NCI-H526 treated with DMSO at 0.1 percent for 48 hours (cell line): ENCODE results near the gene XPNPEP1.

Source experiments
- DNase-seq: peaks from one replicate; lab custom pipeline; 2025; lab: John Stamatoyannopoulos, UW

XPNPEP1 gene

DNA sequence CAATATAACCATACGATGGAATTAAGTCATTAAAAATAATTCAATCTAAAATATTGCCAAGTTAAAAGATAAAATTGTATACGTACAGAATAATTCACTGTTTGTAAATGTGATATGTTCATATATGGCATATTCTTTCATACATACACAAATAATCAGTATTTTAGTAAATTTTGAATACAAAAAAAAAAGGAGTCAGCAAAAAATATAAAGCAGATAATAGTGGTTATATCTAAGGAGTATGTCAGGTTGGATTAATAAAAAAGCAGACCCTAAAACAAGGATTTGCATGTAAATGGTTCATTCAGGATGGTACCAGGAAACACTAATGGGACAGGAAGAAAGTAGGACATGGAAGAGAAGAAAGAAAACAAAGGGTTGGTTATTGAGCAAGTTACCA lies 59.5 kb downstream of the XPNPEP1 start:
- DNase-seq, result no peak

DNA sequence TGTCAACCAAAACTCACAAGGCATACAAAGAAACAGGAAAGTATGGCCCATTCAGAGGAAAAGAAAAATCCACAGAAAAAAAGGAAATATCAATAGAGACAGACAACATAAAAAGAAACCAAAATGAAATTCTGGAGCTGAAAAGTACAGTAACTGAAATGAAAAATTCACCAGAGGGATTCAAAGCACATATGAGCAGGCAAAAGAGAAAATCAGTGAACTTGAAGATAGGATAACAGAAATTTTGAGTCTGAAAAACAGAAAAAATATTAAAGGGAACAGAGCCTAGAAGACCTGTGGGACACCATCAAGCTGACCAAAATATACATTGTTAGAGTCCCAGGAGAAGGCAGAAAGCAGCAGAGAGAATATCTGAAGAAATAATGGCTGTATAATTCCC lies 60.6 kb downstream of the XPNPEP1 start:
- no peak for DNase-seq

DNA sequence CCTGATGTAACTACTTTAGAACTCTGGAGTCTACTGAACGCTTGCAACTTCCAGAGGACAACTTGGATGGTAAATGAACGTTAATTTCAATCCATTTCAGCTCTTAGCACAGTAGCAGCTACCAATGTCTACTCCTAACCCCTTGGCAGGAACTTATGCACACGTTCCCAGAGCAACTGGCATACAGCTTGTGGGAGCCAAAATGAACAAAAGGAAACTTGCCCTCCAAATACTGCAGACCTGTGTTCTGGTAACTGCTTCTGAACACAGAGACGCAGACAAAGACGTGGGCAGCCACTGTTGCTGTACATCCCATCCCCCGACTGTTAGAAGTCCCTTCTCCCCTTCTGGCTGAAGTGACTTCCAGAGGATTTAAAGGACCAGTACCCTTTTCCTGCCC lies 61.3 kb downstream of the XPNPEP1 start:
- DNase-seq, result no peak

DNA sequence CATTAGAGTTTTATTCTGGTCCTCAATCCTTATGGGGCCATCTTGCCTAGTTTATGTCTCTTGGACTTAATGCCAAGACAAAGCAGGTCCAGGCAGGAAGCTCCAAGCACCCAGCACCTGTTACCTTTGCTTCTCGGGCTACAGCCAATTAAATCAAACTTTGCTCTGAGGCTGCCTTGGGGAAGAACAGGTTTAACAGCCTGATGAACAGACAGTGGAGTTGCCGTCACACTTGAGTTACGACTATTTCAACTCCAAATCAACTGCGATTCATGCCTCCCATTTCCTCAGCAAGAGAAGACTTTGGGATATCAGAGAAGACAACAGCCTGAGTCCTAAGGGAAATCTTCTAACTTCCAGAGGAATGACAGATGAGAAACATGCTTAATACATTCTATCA lies 62.2 kb downstream of the XPNPEP1 start:
- DNase-seq, result no peak

DNA sequence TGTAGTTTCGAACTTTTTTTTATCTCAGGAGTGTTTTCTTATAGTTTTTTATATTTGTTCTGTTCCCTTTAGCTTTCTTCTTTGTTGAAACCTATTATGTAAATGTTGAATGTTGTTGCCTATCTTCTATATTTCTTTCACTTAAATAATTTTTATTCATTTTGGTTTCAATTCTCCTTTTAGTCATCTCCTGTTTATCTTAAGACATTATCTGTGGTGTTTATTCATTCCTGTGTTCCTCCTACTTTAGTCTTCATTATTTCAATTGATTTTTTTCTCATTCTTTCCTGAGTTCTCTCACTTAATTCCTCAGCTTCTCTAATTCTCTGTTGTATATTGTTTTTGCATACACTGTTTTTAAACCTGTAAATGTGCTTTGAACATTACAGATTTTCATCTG lies 64.1 kb downstream of the XPNPEP1 start:
- no peak for DNase-seq

DNA sequence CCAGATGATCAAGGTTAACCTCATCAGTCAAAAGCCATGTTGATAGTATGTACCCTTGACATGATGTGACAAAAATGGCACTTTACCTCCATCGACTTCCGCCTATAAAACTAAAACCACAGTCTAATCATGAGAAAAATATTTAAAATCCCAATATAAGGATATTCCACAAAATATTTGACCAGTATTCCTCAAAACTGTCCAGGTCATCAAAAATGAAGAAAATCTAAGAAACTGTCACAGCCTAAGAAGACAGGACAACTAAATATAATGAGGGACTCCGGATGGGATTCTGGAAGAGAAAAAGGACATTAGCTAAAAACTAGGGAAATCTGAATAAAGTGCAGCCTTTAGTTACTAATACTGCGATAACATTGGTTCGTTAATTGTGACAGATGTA lies 67.6 kb downstream of the XPNPEP1 start:
- DNase-seq, result no peak

DNA sequence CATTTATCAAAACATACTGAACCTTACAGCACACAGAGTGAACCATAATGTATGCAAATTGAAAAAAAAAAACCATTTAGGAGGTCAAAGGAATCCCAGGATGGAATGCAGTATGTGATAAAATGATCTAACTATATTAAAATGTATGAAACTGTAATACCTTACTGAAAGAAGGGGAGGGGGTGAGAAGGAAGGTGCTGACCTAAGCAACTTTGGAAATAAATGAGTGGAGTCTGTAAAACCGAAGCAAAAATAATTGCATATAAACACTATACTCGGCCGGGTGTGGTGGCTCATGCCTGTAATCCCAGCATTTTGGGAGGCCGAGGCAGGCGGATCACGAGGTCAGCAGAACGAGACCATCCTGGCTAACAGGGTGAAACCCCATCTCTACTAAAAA lies 69.4 kb downstream of the XPNPEP1 start:
- no peak for DNase-seq

DNA sequence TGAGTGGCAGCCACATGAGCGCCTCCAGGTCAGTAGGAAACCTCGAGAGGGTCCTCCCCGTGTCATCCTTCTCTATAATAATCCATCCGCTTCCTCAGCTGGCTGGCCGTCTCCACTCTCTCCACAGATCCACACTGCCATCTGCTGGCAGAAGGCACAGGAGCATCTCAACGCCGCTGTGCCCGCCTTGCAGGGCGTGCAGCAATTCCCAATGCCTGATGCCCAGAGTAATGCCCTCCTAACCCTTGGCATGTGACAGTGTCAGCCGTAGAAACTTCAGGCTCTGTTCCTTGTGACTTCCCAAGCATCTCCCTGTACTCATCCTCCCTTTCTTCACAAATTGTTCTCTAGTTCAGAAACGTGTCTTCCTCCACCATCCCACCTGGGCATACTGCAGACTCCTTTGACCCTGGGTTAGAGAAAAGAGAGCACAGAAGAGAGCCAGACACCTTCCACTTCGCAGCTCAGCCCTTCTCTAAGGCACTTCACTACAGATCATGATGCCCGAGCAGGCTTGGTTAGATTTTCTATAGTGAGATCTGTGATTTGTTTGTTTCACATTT lies 70.8 kb downstream of the XPNPEP1 start:
- DNase-seq, result peak; percentile 18

DNA sequence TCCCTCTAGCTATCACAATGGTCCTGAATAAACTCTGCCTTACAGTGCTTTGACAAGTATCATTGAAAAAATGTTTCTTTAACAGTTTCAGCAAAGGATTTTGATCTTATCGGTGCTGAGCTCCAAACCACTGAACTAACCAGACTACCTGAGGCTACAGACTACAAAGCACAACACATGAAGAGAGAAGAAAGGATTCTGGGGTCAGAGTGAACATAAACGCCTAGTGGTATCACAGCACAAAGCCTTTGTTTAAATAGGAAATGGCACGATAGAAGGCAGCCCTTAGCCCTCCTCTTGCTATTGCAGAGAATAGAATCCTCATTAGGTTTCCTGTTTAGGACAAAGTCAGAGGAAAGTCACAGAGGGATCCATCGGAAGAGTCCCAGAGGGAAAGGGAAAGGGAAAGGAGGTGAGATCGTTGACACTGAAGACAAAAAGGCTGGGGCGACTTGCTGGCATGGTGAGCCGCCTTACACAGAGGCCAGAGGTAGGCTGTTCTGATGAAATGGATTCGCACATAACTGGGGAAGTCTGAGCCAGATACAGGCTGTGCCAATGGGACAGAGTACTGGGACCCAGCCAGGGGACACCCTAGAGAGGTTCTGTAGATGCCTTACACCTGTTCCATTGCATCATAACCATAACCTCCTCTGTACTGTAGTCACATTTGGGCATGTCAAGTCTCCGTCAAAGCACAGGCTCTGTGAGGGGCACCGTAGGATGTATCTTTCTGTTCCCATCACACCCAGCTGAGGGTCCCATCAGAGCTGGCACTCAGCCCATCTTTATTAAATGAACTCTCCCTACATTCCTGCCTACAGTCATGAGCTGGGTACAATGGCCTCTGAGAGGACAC lies 71.5 kb downstream of the XPNPEP1 start:
- DNase-seq, result no peak

DNA sequence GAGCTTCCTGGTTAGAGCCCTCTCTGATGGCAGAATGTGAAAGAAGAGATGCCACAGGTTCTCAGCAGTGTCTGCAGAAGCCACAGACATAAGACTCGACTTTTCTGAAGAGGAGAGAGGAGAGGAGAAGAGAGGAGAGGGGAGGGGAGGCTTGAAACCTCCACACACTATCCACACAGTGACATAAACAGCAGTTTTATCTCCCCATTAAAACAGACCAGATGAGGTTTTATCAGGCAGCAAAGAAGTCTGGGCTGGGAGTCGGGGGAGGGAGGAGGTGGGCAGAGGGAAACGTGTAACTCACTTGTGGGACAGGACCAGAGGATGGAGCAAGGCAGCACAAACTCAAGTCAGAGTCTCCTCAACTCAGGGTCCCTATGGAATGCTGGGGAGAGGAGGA lies 76.5 kb downstream of the XPNPEP1 start:
- no peak for DNase-seq

DNA sequence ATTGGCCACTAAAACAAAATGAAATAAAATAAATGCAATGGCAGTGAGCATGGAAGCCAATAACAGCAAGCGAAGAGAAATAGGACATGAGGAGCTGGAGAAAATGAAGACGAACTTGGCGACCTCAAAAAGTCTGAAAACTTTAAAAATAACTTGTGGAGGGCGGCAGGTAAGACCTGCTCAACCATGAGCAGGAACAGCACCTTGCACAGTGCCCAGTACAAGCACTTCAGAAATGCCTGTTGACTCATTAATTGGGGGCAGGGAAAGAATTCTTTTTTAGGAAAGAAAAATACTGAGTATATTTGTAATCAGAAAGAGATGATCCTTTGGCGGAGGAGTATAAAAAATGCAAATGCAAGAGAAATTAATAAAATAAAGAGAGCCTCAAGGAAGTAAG lies 78.0 kb downstream of the XPNPEP1 start:
- no peak for DNase-seq

DNA sequence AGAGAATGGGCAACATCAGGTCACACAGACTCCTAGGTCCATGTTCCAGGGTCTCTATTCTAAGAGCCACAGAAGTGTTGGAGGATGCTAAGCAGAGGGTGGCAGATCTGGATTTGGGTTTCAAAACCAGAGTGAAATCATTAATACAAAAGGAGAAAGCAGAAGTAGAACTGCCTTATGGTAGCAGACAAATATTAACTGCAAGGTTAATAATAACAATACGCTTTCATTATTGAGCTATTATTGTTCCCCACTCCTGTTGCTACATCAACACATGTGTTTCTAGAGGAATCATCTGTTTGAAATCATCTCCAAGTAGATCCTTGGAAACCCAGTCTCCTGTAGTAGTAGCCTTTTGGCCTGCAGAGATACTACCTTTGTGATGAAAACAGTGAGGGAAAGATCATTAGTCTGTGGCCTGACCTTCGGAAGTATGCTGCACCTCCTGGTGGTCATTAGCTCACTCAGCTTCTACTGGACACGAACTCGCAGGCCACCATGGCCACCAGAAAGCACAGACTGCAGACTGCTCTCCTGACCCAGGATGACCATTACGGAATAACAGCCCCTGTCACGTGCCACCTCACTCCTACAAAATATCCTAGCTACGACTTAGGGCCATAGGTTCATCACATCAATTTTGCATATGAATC lies 84.6 kb downstream of the XPNPEP1 start:
- DNase-seq, result no peak

DNA sequence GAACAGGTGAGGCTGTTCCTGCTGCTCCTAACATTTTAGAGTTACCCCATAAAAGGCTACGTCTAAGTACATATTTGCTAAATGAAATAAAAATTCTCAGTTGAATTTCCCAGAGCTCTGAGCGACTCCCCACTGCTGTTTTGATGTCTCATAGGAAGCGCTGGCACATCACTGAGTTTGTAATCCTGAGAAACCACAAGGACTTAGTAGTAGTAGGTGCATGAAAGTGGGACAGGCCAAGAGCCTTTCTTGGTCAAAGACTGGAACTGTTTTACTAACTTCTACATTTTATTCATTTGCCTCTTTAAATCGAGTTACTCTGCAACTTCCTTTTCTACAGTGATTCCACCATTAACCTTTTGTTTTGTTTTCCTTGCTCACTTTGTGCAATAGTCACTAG lies 85.9 kb downstream of the XPNPEP1 start:
- DNase-seq, result no peak

DNA sequence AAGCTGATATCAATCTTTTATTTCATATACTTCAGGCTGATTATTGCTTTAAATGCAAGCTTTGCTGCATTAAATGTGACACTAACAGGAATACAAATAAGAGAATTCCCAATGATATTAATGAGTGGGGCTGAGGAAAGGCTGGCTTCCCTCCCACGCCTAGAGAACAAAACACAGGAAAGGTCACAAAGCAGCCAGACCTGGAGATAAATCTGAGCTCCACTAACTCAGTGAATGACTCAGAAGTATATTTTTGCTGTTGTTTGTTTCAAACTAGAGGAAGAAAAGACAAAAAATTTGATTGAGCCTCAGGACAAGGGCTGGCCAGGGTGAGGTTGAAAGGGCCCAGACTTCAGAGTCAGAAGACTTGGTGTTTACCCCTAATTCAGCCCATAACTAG lies 88.1 kb downstream of the XPNPEP1 start:
- no peak for DNase-seq

DNA sequence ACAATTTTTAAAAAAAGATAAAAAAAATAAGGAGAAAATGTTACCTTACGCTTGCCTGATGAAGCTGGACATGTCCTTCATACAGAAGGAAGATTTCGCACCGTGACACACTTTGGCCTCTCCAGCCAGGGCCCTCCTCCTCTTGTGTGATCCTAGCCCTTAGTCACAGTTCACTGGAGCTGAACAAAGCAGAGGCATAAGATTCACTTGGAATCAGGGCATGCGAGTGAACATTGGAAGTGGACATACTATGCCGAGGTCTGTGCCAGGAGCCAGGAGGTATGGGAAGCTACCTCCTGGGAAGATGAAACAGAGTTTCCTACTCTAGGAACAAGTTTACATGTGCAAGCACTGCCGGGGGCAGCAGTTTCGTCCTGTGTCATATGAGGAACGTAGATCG lies 91.5 kb downstream of the XPNPEP1 start:
- DNase-seq, result no peak

DNA sequence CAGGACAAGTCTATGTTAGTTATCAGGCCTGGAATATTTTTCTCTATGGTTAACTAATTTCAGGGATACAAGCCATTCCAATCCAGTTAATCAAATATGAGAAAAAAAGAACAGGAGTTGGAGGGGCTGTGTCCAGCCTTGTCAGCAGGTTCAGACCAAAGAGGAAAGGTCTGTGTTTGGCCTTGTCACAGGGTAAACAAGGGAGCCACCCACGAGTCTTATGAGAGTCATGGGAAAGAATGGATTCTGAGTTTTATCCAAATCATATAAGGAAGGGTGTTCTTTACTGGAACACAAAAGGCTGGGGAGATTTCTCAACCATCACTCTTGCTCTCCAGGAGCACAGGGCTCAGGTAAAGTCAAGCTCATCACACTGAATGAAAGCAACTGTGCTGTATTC lies 99.1 kb downstream of the XPNPEP1 start:
- DNase-seq, result no peak

DNA sequence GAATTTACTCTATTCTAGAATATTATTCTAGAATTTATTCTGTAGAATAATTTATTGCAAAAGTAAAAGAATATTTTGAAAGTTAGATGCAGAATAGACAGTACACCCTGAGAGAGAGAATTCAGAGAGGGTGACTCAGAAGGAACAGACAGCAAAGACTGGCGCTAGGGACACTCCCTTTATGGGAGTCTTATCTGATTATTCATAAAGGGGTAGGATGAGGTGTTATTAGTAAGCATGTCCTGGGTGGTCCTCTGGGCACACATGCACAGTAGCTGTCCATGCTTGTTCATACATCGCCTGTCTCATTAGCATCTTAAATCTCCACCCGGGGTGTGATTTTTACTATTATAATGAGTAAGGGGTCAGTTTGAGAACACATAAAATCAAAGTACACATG lies 100.1 kb downstream of the XPNPEP1 start:
- no peak for DNase-seq

DNA sequence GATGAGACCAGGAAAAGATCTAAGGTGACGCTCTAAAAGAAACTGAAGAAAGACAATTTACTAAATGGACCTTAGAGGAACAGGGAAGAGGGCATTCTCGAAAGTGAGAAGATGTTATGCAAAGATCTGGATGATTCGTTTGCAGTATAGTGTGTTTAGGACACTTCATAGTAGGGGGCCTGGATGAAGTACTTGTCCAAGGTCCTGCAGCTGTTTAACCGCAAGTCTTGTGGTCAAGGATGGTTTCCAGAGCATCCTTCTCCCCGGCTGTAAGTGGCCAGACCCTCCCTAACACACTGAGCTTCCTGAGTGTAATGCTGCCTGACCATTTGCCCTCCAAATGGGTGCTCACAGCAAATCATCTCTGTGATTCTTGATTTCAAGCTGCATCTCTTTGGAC lies 101.6 kb downstream of the XPNPEP1 start:
- DNase-seq, result no peak

DNA sequence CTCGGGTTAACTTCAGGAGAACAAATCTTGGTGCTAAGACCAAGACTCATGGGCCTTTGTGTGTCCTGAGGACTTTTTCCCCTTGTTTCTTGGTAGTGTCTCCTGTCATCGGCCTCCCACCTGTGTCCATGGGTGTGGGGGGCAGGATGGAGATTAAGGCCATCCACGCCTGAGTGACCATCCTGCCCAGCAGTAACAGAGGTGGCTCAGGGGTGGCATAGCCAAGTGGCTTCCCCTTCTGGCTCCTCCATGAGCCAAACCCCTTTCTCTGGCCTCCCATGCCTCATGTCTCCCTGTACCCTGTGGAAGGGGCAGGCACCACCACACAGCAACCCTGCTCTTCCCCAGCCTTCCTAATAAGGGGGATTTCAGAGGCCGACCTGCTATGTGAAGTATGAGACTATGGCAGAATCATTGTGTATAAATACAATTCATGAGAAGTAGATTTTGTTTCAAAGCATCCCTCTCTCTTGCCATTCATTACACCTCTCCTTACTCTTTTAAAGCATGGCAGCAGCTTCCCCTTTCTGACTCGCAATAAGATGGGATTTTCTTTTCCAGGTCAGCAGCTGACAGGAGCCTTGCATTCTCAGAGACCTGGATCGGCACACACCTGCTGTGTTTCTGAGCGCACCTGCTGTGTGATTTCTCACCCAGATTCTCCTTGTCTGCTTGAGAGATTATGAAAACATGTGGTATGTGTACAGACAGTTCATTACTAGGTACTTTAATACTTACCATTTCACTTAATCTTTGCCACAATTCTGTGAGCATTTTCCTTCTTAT lies 102.5 kb downstream of the XPNPEP1 start:
- no peak for DNase-seq

DNA sequence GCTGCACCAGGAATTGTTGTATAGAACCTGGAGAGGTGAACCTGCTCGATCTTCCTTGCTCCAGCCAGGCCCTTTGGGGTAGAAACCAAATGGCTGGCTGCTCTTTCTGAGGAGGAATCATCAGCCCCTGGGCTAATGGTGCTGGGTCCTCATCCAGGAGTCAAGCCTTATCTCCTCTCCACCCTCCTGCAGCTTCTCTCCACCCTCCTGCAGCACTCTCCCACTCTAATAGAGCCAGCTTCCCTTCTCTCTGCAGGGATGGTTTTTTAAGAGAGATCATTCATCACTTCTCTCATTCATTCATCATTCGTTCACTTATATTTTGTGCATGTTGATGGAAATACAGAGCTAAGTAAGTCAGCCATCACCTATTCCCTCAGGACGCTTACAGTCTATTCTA lies 103.5 kb downstream of the XPNPEP1 start:
- no peak for DNase-seq
